IMR-90 (cell line): Measurements from ENCODE around the gene TBC1D22A. TPM values are rescaled to one million over a fixed set of nuclear protein-coding genes. Genes with fewer than 3 reads are reported as not detected.

Source experiments
- ATAC-seq: fragments of 200-7000 bp; cut with Tn5 transposase; 2 replicates; pipeline ENCODE4 v1.9.1; 2020; ENCODE audit warnings: low read depth, mild to moderate bottlenecking, moderate library complexity
- Bru-seq: library from RNA; stranded (reverse); fragments of 400-500 nt; gene quantifications from one replicate; lab custom pipeline; 2021; lab: Mats Ljungman, UMichigan
- BruChase-seq, 2 experiments: library from RNA; stranded (reverse); fragments of 400-500 nt; gene quantifications; one replicate each; lab custom pipeline; 2021; lab: Mats Ljungman, UMichigan
- BruUV-seq: library from RNA; stranded (reverse); fragments of 400-500 nt; replicated peaks from 2 replicates; lab custom pipeline; 2021; lab: Mats Ljungman, UMichigan
- CTCF ChIA-PET: fragments of 300-600 bp; formaldehyde crosslinking; extraction: SDS; loops from one replicate; lab custom pipeline; 2021; ENCODE audit warnings: antibody characterized with exemption; lab: Yijun Ruan, JAX
- POLR2A ChIA-PET: fragments of 300-600 bp; sonication (Branson Sonifier 250); formaldehyde crosslinking; loops from one replicate; lab custom pipeline; 2022; ENCODE audit warnings: antibody characterized with exemption; ENCODE audit not compliant: unreplicated experiment; lab: Charles Lee
- DNase-seq: peaks from one replicate; pipeline ENCODE4 v3.0.0; 2013
- H2AFZ ChIP-seq: replicated peaks from 2 replicates; pipeline ENCODE3; 2013; ENCODE audit warnings: low read length, mild to moderate bottlenecking; ENCODE audit not compliant: poor library complexity
- H2AK5ac ChIP-seq: 2 replicates; pipeline ENCODE4 v1.6.1; 2013; ENCODE audit warnings: low read depth, low read length, inconsistent platforms
- H2AK9ac ChIP-seq: replicated peaks from 2 replicates; pipeline ENCODE3; 2013; ENCODE audit warnings: mild to moderate bottlenecking, low read depth, low read length, moderate library complexity; ENCODE audit not compliant: poor library complexity
- H2BK120ac ChIP-seq: 2 replicates; pipeline ENCODE4 v1.6.1; 2013; ENCODE audit warnings: low read depth, low read length, inconsistent platforms
- H2BK15ac ChIP-seq: 3 replicates; pipeline ENCODE4 v1.6.1; 2013; ENCODE audit warnings: low read depth, low read length, inconsistent platforms
- H2BK20ac ChIP-seq: 2 replicates; pipeline ENCODE4 v1.6.1; 2013; ENCODE audit warnings: low read depth, mild to moderate bottlenecking, inconsistent platforms, low read length, moderate library complexity
- H2BK5ac ChIP-seq: 2 replicates; pipeline ENCODE4 v1.6.1; 2013; ENCODE audit warnings: mild to moderate bottlenecking, low read depth, low read length, inconsistent platforms; ENCODE audit not compliant: poor library complexity, severe bottlenecking
- H3K14ac ChIP-seq: replicated peaks from 2 replicates; pipeline ENCODE4 v1.6.1; 2013; ENCODE audit warnings: low read depth, low read length, inconsistent platforms
- H3K18ac ChIP-seq: 2 replicates; pipeline ENCODE4 v1.6.1; 2013; ENCODE audit warnings: low read depth, low read length, control low read depth
- H3K23ac ChIP-seq: 2 replicates; pipeline ENCODE4 v1.6.1; 2013; ENCODE audit warnings: low read depth, low read length, inconsistent platforms
- H3K27ac ChIP-seq: 2 replicates; pipeline ENCODE4 v1.5.1; 2013; ENCODE audit warnings: mild to moderate bottlenecking, control low read depth, low read length; ENCODE audit not compliant: insufficient read depth
- H3K27me3 ChIP-seq: 2 replicates; pipeline ENCODE4 v1.6.1; 2013; ENCODE audit warnings: low read length; ENCODE audit not compliant: control insufficient read depth, insufficient read depth
- H3K36me3 ChIP-seq: 2 replicates; pipeline ENCODE4 v1.6.1; 2013; ENCODE audit warnings: low read length, mixed read lengths; ENCODE audit not compliant: control insufficient read depth, insufficient read depth
- H3K4ac ChIP-seq: 2 replicates; pipeline ENCODE4 v1.6.1; 2013; ENCODE audit warnings: low read depth, low read length, inconsistent platforms
- H3K4me1 ChIP-seq: 2 replicates; pipeline ENCODE4 v1.6.1; 2013; ENCODE audit warnings: low read length, mixed read lengths; ENCODE audit not compliant: control insufficient read depth, insufficient read depth
- H3K4me2 ChIP-seq: 2 replicates; pipeline ENCODE4 v1.6.1; 2013; ENCODE audit warnings: low read depth, mild to moderate bottlenecking, control low read depth, low read length, moderate library complexity
- H3K4me3 ChIP-seq: 2 replicates; pipeline ENCODE4 v1.5.1; 2013; ENCODE audit warnings: low read depth, mild to moderate bottlenecking, control low read depth, low read length, moderate library complexity; ENCODE audit not compliant: insufficient read depth
- H3K56ac ChIP-seq: 2 replicates; pipeline ENCODE4 v1.6.1; 2013; ENCODE audit warnings: low read length, inconsistent platforms; ENCODE audit not compliant: insufficient read depth; ENCODE audit errors: extremely low read depth
- H3K79me1 ChIP-seq, 2 experiments: 2 replicates each; pipeline ENCODE4 v1.6.1; 2013; ENCODE audit warnings: low read length in 2 of 2, inconsistent platforms in 1 of 2, low read depth in 1 of 2
- H3K9ac ChIP-seq: 2 replicates; pipeline ENCODE4 v1.6.1; 2013; ENCODE audit warnings: low read depth, low read length, control low read depth
- H3K9me1 ChIP-seq: 2 replicates; pipeline ENCODE4 v1.6.1; 2013; ENCODE audit warnings: low read length, inconsistent platforms; ENCODE audit not compliant: insufficient read depth
- H3K9me3 ChIP-seq: 2 replicates; pipeline ENCODE4 v1.6.1; 2013; ENCODE audit warnings: low read length; ENCODE audit not compliant: control insufficient read depth, insufficient read depth
- H4K20me1 ChIP-seq: 2 replicates; pipeline ENCODE4 v1.6.1; 2013; ENCODE audit warnings: low read length, inconsistent platforms; ENCODE audit not compliant: insufficient read depth
- H4K5ac ChIP-seq: 2 replicates; pipeline ENCODE4 v1.6.1; 2013; ENCODE audit warnings: mild to moderate bottlenecking, low read depth, low read length, control low read depth
- H4K8ac ChIP-seq, 2 experiments: 2 replicates each; pipeline ENCODE4 v1.6.1; 2013; ENCODE audit warnings: low read depth in 2 of 2, low read length in 2 of 2, control low read depth in 1 of 2, inconsistent platforms in 1 of 2
- H4K91ac ChIP-seq: 2 replicates; pipeline ENCODE4 v1.6.1; 2013; ENCODE audit warnings: low read depth, low read length, inconsistent platforms; ENCODE audit not compliant: insufficient read depth
- BHLHE40 ChIP-seq: fragments of 150-350 bp; IDR thresholded peaks from 2 replicates; pipeline ENCODE4 v1.6.1; 2016; ENCODE audit warnings: mild to moderate bottlenecking, low read depth, low read length
- CEBPB ChIP-seq: IDR thresholded peaks from 2 replicates; pipeline ENCODE4 v1.6.1; 2012; ENCODE audit warnings: low read depth, low read length, improper control_type of control experiment
- CTCF ChIP-seq: conservative IDR thresholded peaks from 2 replicates; pipeline ENCODE4 v1.5.1; 2012; ENCODE audit warnings: mild to moderate bottlenecking, low read depth, low read length, improper control_type of control experiment
- FOS ChIP-seq: fragments of 150-350 bp; IDR thresholded peaks from 2 replicates; pipeline ENCODE4 v1.6.1; 2016; ENCODE audit warnings: low read depth, low read length
- MAFK ChIP-seq: IDR thresholded peaks from 2 replicates; pipeline ENCODE4 v1.6.1; 2012; ENCODE audit warnings: low read depth, low read length, improper control_type of control experiment
- MAZ ChIP-seq: IDR thresholded peaks from 2 replicates; pipeline ENCODE4 v1.6.1; 2012; ENCODE audit warnings: low read depth, mild to moderate bottlenecking, low read length, improper control_type of control experiment, moderate library complexity, borderline replicate concordance
- RFX5 ChIP-seq: IDR thresholded peaks from 2 replicates; pipeline ENCODE4 v1.8.0; 2012; ENCODE audit warnings: low read depth, mild to moderate bottlenecking, low read length, moderate library complexity
- SMC3 ChIP-seq: fragments of 150-350 bp; IDR thresholded peaks from 2 replicates; pipeline ENCODE4 v1.6.1; 2016; ENCODE audit warnings: low read depth, mild to moderate bottlenecking, antibody characterized with exemption, low read length, moderate library complexity
- USF2 ChIP-seq: fragments of 150-350 bp; IDR thresholded peaks from 2 replicates; pipeline ENCODE4 v1.6.1; 2017; ENCODE audit warnings: mild to moderate bottlenecking, antibody characterized with exemption, low read length, low read depth
- WGBS, 2 experiments: methylation state at CpG; one replicate each; pipeline versions ENCODE4 v1.1.5 to v1.1.7; 2013; ENCODE audit warnings: missing lambda C conversion rate in 2 of 2; ENCODE audit not compliant: insufficient read length in 1 of 2; ENCODE audit errors: extremely low coverage in 2 of 2; 5-methylcytosine and 5-hydroxymethylcytosine counted together
- dilution Hi-C: fragments of 300-500 bp; cut with HindIII; formaldehyde crosslinking; loops from one replicate; pipeline ENCODE4 v1.14.3; 2018; ENCODE audit warnings: low sequenced_read_pairs; ENCODE audit not compliant: unreplicated experiment
- in situ Hi-C: fragments of 300-500 bp; cut with MboI; formaldehyde crosslinking; loops from 3 replicates; pipeline ENCODE4 v1.14.3; 2019; ENCODE audit warnings: low sequenced_read_pairs, inconsistent platforms, mixed read lengths
- intact Hi-C: fragments of 100-400 bp; cut with micrococcal nuclease; formaldehyde crosslinking; loops from 2 replicates; pipeline ENCODE4 v1.10.0; 2022
- long read RNA-seq: library from polyadenylated mRNA; unstranded; transcript quantifications from one replicate; pipeline ENCODE4 v2.0.0, GENCODE V29; 2021; ENCODE audit not compliant: unreplicated experiment
- polyA plus RNA-seq, 3 experiments: library from polyadenylated mRNA; depleted of rRNA; stranded (reverse); fragments of >200 nt; gene quantifications; 2 replicates each; pipeline ENCODE4 v1.2.3, GENCODE V29; 2012; ENCODE audit warnings: low replicate concordance in 1 of 3
- total RNA-seq: library from RNA; depleted of rRNA; stranded (reverse); fragments of >200 nt; gene quantifications from 2 replicates; pipeline ENCODE4 v1.2.3, GENCODE V29; 2012; rRNA removed

Gene TBC1D22A
- total RNA-seq (9.0 and 9.4 TPM in 2 replicates), polyA plus RNA-seq (2012; rRNA removed) (16.7 and 17.3 TPM in 2 replicates), Bru-seq, nascent RNA (percentile 80 among the genes with signal in this experiment), BruChase-seq, experiment 1, labeled RNA remaining after a 6-hour chase (percentile 74 among the genes with signal in this experiment), BruChase-seq, experiment 2, labeled RNA remaining after a 2-hour chase (percentile 79 among the genes with signal in this experiment)
- polyA plus RNA-seq (2012; cell fraction: cytosol; rRNA removed), result 18.4 and 23.5 TPM in 2 replicates
- 14.2 and 18.0 TPM in 2 replicates for polyA plus RNA-seq (2012; cell fraction: nucleus; rRNA removed; ENCODE audit: low replicate concordance)
- long read RNA-seq, transcript TBC1D22A-201 (13 exons, 3,787 nt), result major isoform, 21 of 38 reads
- long read RNA-seq, partial matches to known transcripts, result 8 of 38 reads
- long read RNA-seq, other reads (novel, unspliced or antisense), result 9 of 38 reads

DNA sequence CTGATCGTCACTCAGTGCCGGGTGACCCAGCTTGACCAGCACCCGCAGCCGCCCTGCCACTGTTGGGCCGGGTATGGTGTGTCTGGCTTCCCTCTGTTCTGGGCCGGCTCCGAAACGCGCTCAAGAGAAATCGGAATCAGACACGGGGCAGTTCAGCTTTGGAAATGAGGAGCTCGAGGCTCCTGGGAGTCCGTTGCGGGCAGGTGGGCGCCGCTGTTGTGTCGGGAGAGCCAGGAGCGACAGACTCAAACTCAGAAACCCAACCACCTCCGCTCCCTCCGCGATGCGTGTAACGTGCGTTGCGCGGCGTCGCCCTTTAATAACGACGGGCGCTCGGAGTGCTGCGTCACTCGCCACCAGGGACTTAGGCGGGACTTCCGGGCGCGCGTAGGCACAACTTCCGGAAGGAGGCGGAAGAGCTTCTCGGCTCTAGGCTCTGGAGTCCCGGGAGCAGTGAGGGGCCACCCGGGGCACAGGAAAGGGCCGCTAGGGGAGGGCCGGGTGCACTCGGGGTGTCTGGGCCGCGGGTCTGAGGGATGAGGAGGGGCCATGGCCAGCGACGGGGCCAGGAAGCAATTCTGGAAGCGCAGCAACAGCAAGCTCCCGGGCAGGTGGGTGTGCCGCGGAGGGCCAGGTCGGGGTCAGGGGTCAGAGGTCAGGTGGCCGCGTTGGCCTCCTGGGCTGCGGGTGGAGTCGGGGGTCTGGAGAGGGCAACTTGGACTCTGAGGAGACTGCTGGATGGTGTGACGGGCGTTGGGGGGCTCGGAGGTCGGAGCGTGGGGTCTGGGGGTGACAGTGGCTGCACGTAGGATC lies at the start of gene TBC1D22A:
Gene TBC1D22A (plus strand): TSS at position 413 of the 813 bp plus-strand sequence. CDS start 137 bp downstream, at position 550.
- H2AK9ac ChIP-seq, result peak within 1 kb of the TSS; percentile 97
- H2AK5ac ChIP-seq, result peak within 1 kb of the TSS; percentile 99
- H2BK120ac ChIP-seq, result peak within 1 kb of the TSS; percentile 70
- H2BK5ac ChIP-seq, result peak within 1 kb of the TSS; percentile 85
- peak within 1 kb of the TSS; percentile 91 for H3K14ac ChIP-seq
- 0% methylated on average over 34 of the region's 66 CpGs; no CpG with 5 or more reads in 1 of the 2 experiments for WGBS, 2 experiments
- peak within 1 kb of the TSS; percentile 43 for H3K18ac ChIP-seq
- H3K9me3 ChIP-seq, result no peaks in the 10 kb centered on the region
- H3K4ac ChIP-seq, result peak within 1 kb of the TSS; percentile 92
- peak within 1 kb of the TSS; percentile 95 to 97 for H4K8ac ChIP-seq
- H4K20me1 ChIP-seq, result 0 out of 2 replicates have a peak, but pooled peaks cover under 1% of the 10 kb centered on the region
- H3K27me3 ChIP-seq, result no peaks in the 10 kb centered on the region
- 0 out of 3 replicates have a peak within 1 kb of the TSS, but pooled peaks have one; percentile 34 for H2BK15ac ChIP-seq
- H2AFZ ChIP-seq, result peak within 1 kb of the TSS; percentile 92
- no peak within 1 kb of the TSS for H2BK20ac ChIP-seq
- intact Hi-C loops (no loop called here), dilution Hi-C loops (no loop called here), in situ Hi-C loops (no loop called here)
- H3K9ac ChIP-seq, result peak within 1 kb of the TSS; percentile 98
- ATAC-seq (peak; percentile 87), DNase-seq (peak; percentile 92)
- H3K79me1 ChIP-seq, result peaks cover 36 to 53% of the 10 kb centered on the region in 2 experiments
- peak within 1 kb of the TSS; percentile 86 for H4K5ac ChIP-seq
- CTCF ChIA-PET, result interaction anchor here (1.5 kb wide), 1 partner anchor 36 kb away, joined by 4 read pairs; no protein-coding TSS in a partner anchor
- POLR2A ChIA-PET, result interaction anchor here (0.6 to 1.2 kb wide), 5 partner anchors 9 to 99 kb away, joined by 3 to 9 read pairs (median 3); no protein-coding TSS in a partner anchor
- peak within 1 kb of the TSS; percentile 98 for H3K4me2 ChIP-seq
- peak within 1 kb of the TSS; percentile 94 for H3K56ac ChIP-seq
- H3K4me1 ChIP-seq, result peaks cover 6% of the 10 kb centered on the region
- BruUV-seq, result no TSS peak
- peak within 1 kb of the TSS; percentile 90 for H3K23ac ChIP-seq
- peak within 1 kb of the TSS; percentile 96 for H3K27ac ChIP-seq
- no peaks in the 10 kb centered on the region for H3K36me3 ChIP-seq
- H3K4me3 ChIP-seq, result peak within 1 kb of the TSS; percentile 83
- peaks cover 5% of the 10 kb centered on the region; the same call in 1 of the 2 replicates for H3K9me1 ChIP-seq
- H4K91ac ChIP-seq, result peak within 1 kb of the TSS; percentile 92
- no peak; the same call in 1 of the 2 replicates for TF ChIP-seq SMC3
- no peak for TF ChIP-seq CTCF
- no peak for TF ChIP-seq MAFK
- peak; percentile 54; the same call in 1 of the 2 replicates for TF ChIP-seq BHLHE40
- TF ChIP-seq RFX5, result no peak
- TF ChIP-seq FOS, result 0 out of 2 replicates have a peak, but pooled peaks have one; percentile 12
- TF ChIP-seq MAZ, result peak; percentile 75; the same call in 1 of the 2 replicates
- 0 out of 2 replicates have a peak, but pooled peaks have one; percentile 13 for TF ChIP-seq CEBPB
- peak; percentile 39; the same call in 1 of the 2 replicates for TF ChIP-seq USF2
